ENCODE data around the gene WWP2.

Gene WWP2

DNA sequence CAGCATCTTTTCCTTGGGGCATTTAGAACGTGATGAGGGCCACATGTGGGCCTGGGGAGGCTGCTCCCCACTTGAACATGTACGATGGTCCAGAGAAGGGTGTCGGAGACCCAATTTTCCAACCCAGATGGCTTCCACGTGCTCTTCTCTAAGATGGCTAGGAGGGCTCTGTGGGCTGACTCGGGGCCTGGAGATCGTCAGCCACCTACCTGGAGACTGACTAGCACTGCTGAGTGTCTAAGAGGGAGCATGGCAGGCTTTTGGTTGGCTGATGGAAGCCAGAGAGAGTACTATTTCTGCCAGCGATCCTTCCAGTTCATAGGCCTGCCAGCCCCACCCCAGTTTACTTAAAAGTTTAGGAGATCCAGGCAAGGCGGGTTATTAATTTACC lies 128.8 kb downstream of the WWP2 start:
- DNase-seq, result no peak

GRCh38 chr16:69892378-69892777 lies 130.2 kb downstream of the WWP2 start:
- no peak for DNase-seq

DNA sequence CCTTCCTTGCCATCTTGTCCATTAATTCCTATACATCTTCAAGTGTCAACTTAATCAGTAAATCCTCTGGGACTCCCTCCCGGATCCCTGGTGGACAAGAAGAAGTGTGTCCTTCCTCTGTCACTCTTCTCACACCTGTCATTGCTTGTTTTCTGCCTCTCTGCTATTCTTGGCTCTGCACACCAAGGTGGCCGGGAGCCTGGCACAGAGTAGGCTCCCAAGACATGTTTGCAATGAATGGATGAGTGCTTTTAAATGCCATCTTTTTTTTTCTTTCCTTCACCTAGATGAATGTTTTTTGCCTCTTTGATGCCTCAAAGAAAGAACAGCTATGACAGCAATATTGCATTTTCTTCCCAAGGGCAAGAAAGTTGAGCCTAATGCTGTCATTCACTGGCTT lies 131.0 kb downstream of the WWP2 start:
- no peak for DNase-seq

DNA sequence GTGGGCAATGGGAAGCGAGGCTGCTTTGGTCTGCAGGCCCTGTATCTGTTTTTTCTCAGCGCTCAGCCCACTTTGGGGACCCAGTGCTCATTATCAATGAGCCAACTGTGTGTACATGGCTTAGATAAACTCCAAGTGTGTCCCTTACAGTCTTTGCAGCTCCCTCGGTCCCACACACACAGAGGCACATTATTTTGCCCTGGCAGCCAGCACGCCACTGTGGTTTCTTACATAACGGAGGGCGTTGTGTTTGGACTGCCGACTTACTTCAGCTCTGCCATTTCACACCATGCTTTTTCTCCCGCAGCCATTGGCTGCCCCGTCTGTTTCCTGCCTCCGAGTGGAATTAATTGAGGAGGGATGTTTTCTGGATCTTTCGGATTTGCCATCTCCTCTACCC lies 132.5 kb downstream of the WWP2 start:
- DNase-seq, result no peak

- no peak for DNase-seq
These were observed 141.8 kb downstream of the WWP2 start for GRCh38 chr16:69903865-69904415.

DNA sequence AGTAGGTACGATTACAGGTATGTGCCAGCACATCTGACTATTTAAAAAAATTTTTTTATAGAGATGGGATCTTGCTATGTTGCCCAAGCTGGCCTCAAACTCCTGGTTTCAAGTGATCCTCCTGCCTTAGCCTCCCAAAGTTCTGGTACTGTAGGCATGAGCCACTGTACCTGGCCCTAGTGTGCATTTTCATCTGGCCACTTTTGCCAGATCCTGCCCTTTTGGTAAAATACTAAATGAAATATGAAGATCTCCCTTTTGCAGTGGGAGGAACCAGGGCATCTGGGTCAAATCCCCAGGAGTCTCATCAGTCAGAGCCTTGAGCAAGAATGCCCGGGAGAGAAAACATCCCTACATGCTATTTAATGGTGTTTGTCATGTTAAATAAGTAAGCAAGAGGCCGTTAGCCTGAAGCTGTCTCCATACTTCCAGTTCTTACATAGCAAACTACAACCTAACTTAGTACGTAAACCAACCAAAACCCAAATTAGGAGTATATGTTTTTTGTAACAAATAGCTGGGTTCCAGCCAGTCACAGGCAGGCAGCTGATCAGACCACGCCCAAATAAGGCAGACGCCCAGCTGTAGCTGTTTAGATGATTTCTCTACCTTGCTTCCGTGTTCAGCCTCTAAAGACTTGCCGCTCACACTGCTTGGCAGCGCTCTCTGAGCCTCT lies 142.5 kb downstream of the WWP2 start:
- no peak for DNase-seq

DNA sequence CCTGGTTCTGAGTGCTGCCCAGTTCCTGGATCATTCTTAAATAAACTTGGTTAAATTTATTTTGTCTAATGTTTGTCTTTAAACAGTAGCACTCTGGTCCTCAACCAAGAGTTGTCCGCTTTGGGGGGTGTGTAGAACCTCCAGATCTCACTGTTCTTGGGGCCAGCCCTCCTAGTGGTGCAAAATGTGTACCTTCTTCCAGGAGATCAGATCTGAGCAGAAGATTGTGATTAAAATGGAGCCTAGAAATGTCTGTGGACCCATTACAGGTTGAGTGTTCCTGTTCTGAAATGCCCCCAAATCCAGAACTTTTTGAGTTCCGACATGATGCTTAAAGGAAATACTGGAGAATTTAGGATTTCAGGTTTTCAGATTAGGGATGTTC lies 143.0 kb downstream of the WWP2 start:
- DNase-seq, result no peak

DNA sequence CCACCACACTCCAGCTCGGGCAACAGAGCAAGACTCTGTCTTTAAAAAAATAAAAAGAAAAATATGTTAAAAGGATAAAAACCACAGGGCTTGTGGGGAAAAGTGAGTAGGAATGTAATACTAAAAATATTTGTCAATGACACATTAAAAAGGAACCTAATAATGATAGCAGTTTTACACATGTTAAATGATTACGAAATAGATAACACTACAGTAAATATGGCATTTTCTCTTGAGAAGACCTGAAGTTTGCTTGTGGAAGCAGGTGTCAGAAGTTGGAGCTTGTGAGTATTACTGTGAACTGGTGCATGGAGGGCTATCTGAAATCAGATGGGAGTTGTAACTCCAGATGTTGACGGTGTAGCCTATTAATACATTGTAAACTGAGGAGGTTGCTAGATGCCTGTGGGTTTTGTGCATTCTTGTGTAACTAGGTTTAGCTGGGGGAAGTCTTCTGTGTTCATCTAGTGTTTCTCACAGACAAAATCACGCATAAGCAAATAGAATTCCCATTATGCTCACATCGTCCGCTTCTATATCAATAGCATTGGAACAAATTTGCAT lies 144.8 kb downstream of the WWP2 start:
- DNase-seq, result no peak

DNA sequence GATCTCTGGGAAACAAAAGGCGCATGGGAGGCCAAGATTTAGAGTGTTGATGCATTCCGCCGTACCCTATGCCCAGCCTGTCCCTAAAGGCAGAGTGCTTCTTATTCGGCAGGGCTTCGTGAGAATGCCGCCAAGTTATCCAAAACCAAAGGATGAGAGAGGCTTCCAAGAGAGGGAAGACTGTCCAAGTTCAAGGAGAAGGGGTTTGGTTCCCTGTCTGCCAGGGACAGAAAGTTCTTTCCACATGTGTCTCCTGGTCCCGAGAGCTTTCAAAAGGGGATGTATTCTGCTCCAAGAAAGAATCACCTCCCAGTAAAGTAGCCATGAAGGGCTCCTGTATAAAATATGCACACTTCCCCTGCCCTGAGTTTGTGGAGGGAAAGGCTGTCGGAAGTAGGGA lies 146.9 kb downstream of the WWP2 start:
- DNase-seq, result no peak

- DNase-seq, result no peak
These were observed 147.6 kb downstream of the WWP2 start for GRCh38 chr16:69909760-69910159.

DNA sequence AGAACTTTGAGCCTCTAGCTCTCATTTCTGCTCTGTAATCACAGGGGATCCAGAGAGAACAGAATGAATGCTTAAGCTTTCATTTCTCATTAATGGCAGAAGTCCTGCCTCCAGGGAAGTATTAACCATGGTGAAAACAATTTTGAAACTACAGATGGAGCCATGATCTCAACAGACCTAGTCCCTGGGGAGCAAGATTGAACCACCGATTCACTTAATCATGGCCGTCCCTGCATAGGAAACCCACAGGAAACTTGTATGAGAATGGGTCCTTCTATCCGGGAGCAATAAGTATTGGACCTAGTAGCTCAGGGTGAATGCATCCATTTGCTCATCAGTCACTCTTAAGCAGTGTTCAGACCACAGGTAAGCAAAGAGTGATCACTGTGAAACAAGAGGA lies 148.8 kb downstream of the WWP2 start:
- DNase-seq, result no peak

- DNase-seq, result no peak
These were observed 154.3 kb downstream of the WWP2 start for GRCh38 chr16:69916462-69916861.

DNA sequence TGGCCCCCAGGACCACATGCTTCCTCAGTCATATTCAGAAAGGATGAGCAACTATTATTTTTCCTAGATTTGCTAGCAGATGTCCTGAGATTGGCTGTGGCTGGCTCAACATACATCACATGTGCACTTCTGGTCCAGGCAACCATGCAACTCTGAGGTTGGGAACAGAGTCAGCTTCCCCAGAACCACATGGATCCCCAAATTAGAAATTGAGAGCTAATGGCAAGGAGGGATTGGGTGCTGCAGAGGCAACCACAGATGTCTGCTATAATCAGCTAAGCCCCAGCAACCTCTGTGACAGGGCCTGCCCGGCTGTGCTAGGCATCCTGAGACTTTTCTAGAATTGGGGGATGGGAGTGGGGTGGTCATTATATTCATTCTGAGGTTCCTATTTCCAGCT lies 155.2 kb downstream of the WWP2 start:
- no peak for DNase-seq

DNA sequence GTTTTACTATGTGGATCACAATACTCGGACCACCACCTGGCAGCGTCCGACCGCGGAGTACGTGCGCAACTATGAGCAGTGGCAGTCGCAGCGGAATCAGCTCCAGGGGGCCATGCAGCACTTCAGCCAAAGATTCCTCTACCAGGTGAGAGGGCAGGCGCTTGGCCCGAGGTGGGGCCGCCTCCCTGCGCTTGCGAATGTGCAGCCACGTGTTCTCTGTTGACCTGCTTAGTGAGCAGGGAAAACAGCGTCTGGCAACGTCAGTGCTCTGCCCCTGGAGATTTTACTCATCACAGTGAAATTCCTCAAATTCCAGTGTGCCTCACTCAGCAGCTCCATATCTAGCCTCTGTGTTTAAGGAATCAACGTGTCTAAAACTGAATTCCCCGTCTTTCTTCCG lies 155.6 kb downstream of the WWP2 start:
- no peak for DNase-seq

DNA sequence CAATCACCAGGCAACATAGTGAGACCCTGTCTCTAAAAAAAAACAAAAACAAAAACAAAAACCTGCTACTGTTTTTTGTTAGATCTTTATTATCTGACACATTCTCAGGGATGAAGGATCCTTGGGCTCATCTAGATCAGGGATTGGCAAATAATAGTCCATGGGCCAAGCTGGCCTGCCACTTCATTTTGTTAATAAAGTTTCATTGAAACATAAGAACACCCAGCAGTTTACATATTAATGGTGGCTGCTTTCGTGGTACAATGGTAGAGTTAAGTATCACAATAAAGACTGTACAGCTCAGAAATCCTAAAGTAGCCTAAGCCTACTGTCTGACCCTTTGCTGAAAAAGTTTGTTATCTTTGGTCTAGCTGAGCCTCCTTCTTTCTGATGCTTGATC lies 156.1 kb downstream of the WWP2 start:
- DNase-seq, result no peak

GRCh38 chr16:69921127-69921526 lies 159.0 kb downstream of the WWP2 start:
- no peak for DNase-seq

DNA sequence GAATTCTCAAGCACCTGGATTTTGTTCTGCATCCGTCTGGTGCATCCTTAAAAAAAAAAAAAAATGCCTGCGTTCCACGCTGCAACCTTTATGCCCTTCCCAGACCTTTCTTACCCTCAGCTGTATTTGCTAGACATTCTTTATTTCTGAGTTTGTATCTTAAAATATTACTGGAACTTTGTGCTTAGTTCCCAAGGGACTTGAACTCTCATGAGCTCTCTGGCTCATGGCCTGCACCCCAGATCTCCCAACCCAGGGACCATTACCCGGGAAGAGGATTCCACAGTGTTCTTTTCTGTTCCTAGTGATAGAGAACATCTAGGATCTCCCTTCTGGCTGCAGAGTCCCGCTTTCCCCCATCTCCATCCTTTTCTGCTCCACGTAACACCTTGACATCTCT lies 160.1 kb downstream of the WWP2 start:
- DNase-seq, result no peak

- DNase-seq, result no peak
These were observed 162.1 kb downstream of the WWP2 start for GRCh38 chr16:69924041-69924775.

- DNase-seq, result no peak
These were observed 162.7 kb downstream of the WWP2 start for GRCh38 chr16:69924777-69925191.

- DNase-seq, result no peak
These were observed 163.2 kb downstream of the WWP2 start for GRCh38 chr16:69925311-69925710.

GRCh38 chr16:69926241-69926640 lies 164.1 kb downstream of the WWP2 start:
- DNase-seq, result no peak

- no peak for DNase-seq
These were observed 165.1 kb downstream of the WWP2 start for GRCh38 chr16:69927056-69927757.

DNA sequence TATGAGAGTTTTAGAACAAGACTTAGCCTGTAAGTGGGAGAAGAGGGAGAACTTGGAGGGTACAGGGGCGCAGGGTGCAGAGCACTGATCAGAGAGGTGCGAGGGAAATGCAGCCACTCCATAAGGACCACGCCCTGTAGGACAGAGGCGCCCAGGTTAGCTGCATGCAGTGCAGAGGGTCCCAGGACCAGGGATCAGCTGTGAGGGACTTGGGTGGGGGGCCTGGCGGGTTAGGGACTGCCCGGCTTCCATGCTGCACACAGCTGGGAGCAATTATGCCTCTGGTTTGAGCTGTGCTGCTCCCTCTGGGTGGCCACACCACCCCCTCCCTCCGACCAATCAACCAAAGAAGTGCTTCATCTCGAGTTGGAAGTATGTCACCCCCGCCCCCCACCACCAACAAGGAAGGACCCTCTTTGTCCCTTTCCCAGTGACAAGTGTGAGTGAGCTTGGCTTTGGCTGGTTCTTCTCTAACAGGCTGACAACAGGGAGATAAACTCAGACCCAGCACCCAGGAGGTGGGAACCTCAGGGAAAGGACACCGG lies 166.8 kb downstream of the WWP2 start:
- DNase-seq, result no peak
